Colonic mucosa (tissue), 4 donors: ENCODE data around the gene CHST8. TPM values are rescaled to one million over a fixed set of nuclear protein-coding genes. Genes with fewer than 3 reads are reported as not detected.

ENCODE experiments used
- DNase-seq: peaks from one replicate; pipeline ENCODE4 v3.0.0-alpha.2; 2020
- H3K27ac ChIP-seq: fragments of 200-600 bp; one replicate; pipeline ENCODE4 v1.8.0; 2021
- H3K27me3 ChIP-seq: fragments of 200-600 bp; one replicate; pipeline ENCODE4 v1.8.0; 2021
- H3K36me3 ChIP-seq: fragments of 200-600 bp; one replicate; pipeline ENCODE4 v1.8.0; 2021
- H3K4me1 ChIP-seq: fragments of 200-600 bp; one replicate; pipeline ENCODE4 v1.8.0; 2021; ENCODE audit warnings: mild to moderate bottlenecking
- H3K4me3 ChIP-seq: fragments of 200-600 bp; one replicate; pipeline ENCODE4 v1.8.0; 2021
- H3K9ac ChIP-seq, 2 donors: one replicate each; pipeline ENCODE4 v1.7.0; 2013; ENCODE audit warnings: control low read depth in 2 of 2, low read depth in 2 of 2, low read length in 2 of 2
- H3K9me3 ChIP-seq: fragments of 200-600 bp; one replicate; pipeline ENCODE4 v1.8.0; 2021
- CTCF ChIP-seq: fragments of 200-600 bp; IDR thresholded peaks from one replicate; pipeline ENCODE4 v1.8.0; 2022; ENCODE audit warnings: antibody characterized with exemption, mild to moderate bottlenecking
- intact Hi-C: fragments of 100-400 bp; cut with DNase I; formaldehyde crosslinking; loops from one replicate; pipeline ENCODE4 v1.14.1; 2022
- total RNA-seq, 2 donors: library from RNA; stranded (reverse); fragmentation: NEBNext Ultra II Directional in 1 of 2; extraction: Animal tissue kit (Norgen Biotek cat#: 25700) in 1 of 2; gene quantifications; one replicate each; pipeline ENCODE4 v1.2.1, GENCODE V29; 2021
- donor health status: healthy.
- donor health status: DM: no; HTN: no; CAD: no.
- donor health status: DM: no; HTN: no; CAD: no.

CHST8 gene
- total RNA-seq, 2 donors from 2014 or later, result not detected

- Histone ChIP-seq H3K27me3 (no peaks in the 10 kb centered on the region), H3K27ac (no peak overlapping the region), H3K4me3 (no peak overlapping the region), H3K9ac (no peak overlapping the region), H3K4me1 (peaks cover 9% of the 10 kb centered on the region), H3K36me3 (no peaks in the 10 kb centered on the region), H3K9me3 (no peaks in the 10 kb centered on the region)
- DNase-seq, result no peak
- TF ChIP-seq CTCF, result no peak
- intact Hi-C loops, result no loop called here
Observed at GRCh38 chr19:33801411-33801810, 179.7 kb downstream of the CHST8 start.

DNA sequence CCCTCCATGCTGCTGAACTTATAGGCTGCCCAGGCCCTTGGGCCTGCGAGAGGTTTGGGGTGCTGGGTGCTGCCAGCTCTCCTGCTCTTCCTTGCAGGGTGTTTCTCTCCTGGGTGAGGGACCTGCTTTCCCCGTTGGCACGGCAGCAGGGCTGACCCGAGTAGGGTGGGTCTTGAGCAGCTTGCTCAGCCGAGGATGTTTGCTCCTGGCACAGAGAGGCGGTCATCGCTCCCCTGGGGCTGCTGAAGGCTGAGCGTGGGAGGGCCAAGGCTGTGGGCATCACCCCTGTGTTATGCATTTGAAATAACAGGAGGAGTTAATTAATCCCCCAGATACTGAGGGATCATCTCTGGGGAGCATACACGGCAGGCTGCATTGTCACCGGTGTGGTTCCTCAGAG, 180.2 kb downstream of the CHST8 start:
- H3K27ac ChIP-seq, result no peak overlapping the region

DNA sequence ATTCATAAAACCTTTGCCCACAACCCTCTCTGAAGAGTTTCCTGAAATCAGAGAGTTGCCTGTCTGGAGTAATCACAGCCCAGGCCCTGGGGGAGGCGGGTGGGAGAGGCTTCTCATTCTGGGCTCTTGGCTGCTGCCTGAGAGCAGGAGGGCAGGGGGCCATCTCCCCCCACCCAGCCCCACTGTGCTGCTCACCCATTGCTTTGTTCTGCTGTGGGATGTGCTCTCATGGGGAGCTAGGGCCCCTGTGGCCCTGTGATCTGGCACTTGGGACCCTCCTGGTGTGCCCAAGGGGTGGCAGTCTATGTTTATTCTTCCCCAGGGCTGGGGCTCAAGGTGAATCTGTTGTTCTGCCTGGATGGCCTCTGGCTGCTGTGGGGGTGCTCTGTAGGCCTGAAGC, 181.0 kb downstream of the CHST8 start:
- intact Hi-C loops, result no loop called here
- Histone ChIP-seq H3K36me3 (no peaks in the 10 kb centered on the region), H3K4me1 (peaks cover 14% of the 10 kb centered on the region), H3K4me3 (no peak overlapping the region), H3K27ac (no peak overlapping the region), H3K27me3 (no peaks in the 10 kb centered on the region), H3K9me3 (no peaks in the 10 kb centered on the region), H3K9ac (no peak overlapping the region)
- no peak for DNase-seq
- TF ChIP-seq CTCF, result no peak

More for the DNA sequence above, 180.2 kb downstream of the CHST8 start:
- Histone ChIP-seq H3K4me1 (peaks cover 14% of the 10 kb centered on the region), H3K4me3 (no peak overlapping the region), H3K36me3 (no peaks in the 10 kb centered on the region), H3K9ac (peak overlapping the region in 1 of 2 donors; percentile 27), H3K27me3 (no peaks in the 10 kb centered on the region), H3K9me3 (no peaks in the 10 kb centered on the region)
- no peak for TF ChIP-seq CTCF
- no peak for DNase-seq
- intact Hi-C loops, result no loop called here

- H3K27ac ChIP-seq, result peak overlapping the region; percentile 63
Observed at GRCh38 chr19:33803383-33803782, 181.6 kb downstream of the CHST8 start.

GRCh38 chr19:33804021-33804799, 182.5 kb downstream of the CHST8 start:
- peak; percentile 96 for DNase-seq
- Histone ChIP-seq H3K9me3 (no peaks in the 10 kb centered on the region), H3K9ac (peak overlapping the region; percentile 39 to 52), H3K4me3 (no peak overlapping the region), H3K27me3 (no peaks in the 10 kb centered on the region), H3K4me1 (peaks cover 14% of the 10 kb centered on the region), H3K27ac (peak overlapping the region; percentile 63), H3K36me3 (no peaks in the 10 kb centered on the region)
- TF ChIP-seq CTCF, result no peak
- intact Hi-C loops, result no loop called here

More at GRCh38 chr19:33803383-33803782, 181.6 kb downstream of the CHST8 start:
- peaks cover 14% of the 10 kb centered on the region for H3K4me1 ChIP-seq
- H3K9ac ChIP-seq, result peak overlapping the region in 1 of 2 donors; percentile 52
- intact Hi-C loops, result no loop called here
- H3K36me3 ChIP-seq, result no peaks in the 10 kb centered on the region
- H3K4me3 ChIP-seq, result no peak overlapping the region
- DNase-seq, result no peak
- TF ChIP-seq CTCF, result no peak
- H3K27me3 ChIP-seq, result no peaks in the 10 kb centered on the region
- H3K9me3 ChIP-seq, result no peaks in the 10 kb centered on the region
